Caco-2 (cell line): Measurements from ENCODE around the gene ERAS. TPM values are rescaled to one million over a fixed set of nuclear protein-coding genes. Genes with fewer than 3 reads are reported as not detected.

ENCODE experiments used
- BruUV-seq: library from RNA; stranded (reverse); fragments of 400-500 nt; replicated peaks from 2 replicates; lab custom pipeline; 2021; lab: Mats Ljungman, UMichigan
- CTCF ChIA-PET: fragments of 300-600 bp; sonication (Branson Sonifier 250); formaldehyde crosslinking; loops from one replicate; lab custom pipeline; 2022; ENCODE audit warnings: antibody characterized with exemption; lab: Charles Lee
- POLR2A ChIA-PET: fragments of 300-600 bp; sonication (Branson Sonifier 250); formaldehyde crosslinking; loops from one replicate; lab custom pipeline; 2022; ENCODE audit warnings: antibody characterized with exemption; lab: Charles Lee
- DNase-seq, 2 experiments: peaks; one replicate each; pipeline versions ENCODE4 v3.0.0 to v3.0.0-alpha.2; 2020 to 2022
- H3K27me3 ChIP-seq: replicated peaks from 2 replicates; pipeline ENCODE4 v1.6.0; 2011; ENCODE audit warnings: low read length; ENCODE audit not compliant: control insufficient read depth, insufficient read depth
- H3K36me3 ChIP-seq: 2 replicates; pipeline ENCODE4 v1.5.1; 2011; ENCODE audit warnings: low read length; ENCODE audit not compliant: control insufficient read depth, insufficient read depth
- H3K4me1 ChIP-seq: fragments of 250-450 bp; sonication (Bioruptor Pico); 2 replicates; pipeline ENCODE4 v1.5.1; 2020; ENCODE audit warnings: mild to moderate bottlenecking
- H3K4me3 ChIP-seq: 2 replicates; pipeline ENCODE4 v1.5.1; 2011; ENCODE audit warnings: low read depth, mild to moderate bottlenecking, control low read depth, low read length
- H3K9me3 ChIP-seq: fragments of 250-450 bp; sonication (Bioruptor Pico); 2 replicates; pipeline ENCODE4 v1.5.1; 2020; ENCODE audit warnings: mild to moderate bottlenecking, moderate library complexity
- H3K27ac Mint-ChIP-seq: one replicate; pipeline ENCODE4 v1.8.0; 2022; ENCODE audit warnings: mixed read lengths; ENCODE audit not compliant: unreplicated experiment
- H3K27me3 Mint-ChIP-seq: one replicate; pipeline ENCODE4 v1.8.0; 2022; ENCODE audit warnings: mixed read lengths; ENCODE audit not compliant: insufficient read depth, unreplicated experiment
- H3K36me3 Mint-ChIP-seq: one replicate; pipeline ENCODE4 v1.8.0; 2022; ENCODE audit warnings: mild to moderate bottlenecking, mixed read lengths; ENCODE audit not compliant: insufficient read depth, unreplicated experiment
- H3K4me1 Mint-ChIP-seq: one replicate; pipeline ENCODE4 v1.8.0; 2022; ENCODE audit warnings: low read depth, mixed read lengths; ENCODE audit not compliant: unreplicated experiment
- H3K4me3 Mint-ChIP-seq: one replicate; pipeline ENCODE4 v1.8.0; 2022; ENCODE audit warnings: mild to moderate bottlenecking, moderate library complexity, mixed read lengths; ENCODE audit not compliant: unreplicated experiment
- H3K9me3 Mint-ChIP-seq: one replicate; pipeline ENCODE4 v1.8.0; 2022; ENCODE audit warnings: mixed read lengths; ENCODE audit not compliant: unreplicated experiment
- CTCF ChIP-seq, 2 experiments: fragments of 200-600 bp in 1 of 2; IDR thresholded peaks; 1 replicate in 1 of 2; 2 replicates in 1 of 2; pipeline versions ENCODE4 v1.5.1 to v1.8.0; 2011 to 2022; ENCODE audit warnings: antibody characterized with exemption in 1 of 2, control low read depth in 1 of 2, inconsistent platforms in 1 of 2, low read depth in 1 of 2, low read length in 1 of 2, mild to moderate bottlenecking in 1 of 2, moderate library complexity in 1 of 2; ENCODE audit not compliant: insufficient read depth in 1 of 2, severe bottlenecking in 1 of 2, unreplicated experiment in 1 of 2
- intact Hi-C: fragments of 100-400 bp; cut with micrococcal nuclease; formaldehyde crosslinking; loops from one replicate; pipeline ENCODE4 v1.10.0; 2022; ENCODE audit not compliant: unreplicated experiment
- total RNA-seq: library from RNA; stranded (reverse); gene quantifications from 2 replicates; pipeline ENCODE4 v1.2.3, GENCODE V29; 2022

The ERAS gene
- total RNA-seq, 1 experiment from 2014 or later = not detected

- no peak overlapping the region for H3K4me3 Mint-ChIP-seq
- TF ChIP-seq CTCF (IDR thresholded peaks at IDR 0.05; ENCODE audit: insufficient read depth in 1 of 2, low read depth in 1 of 2, low read length in 1 of 2, severe bottlenecking in 1 of 2, unreplicated experiment in 1 of 2) = no peak
- H3K4me1 Mint-ChIP-seq = no peaks in the 10 kb centered on the region
- ChIA-PET CTCF (no interaction called here), POLR2A (no interaction called here)
- H3K9me3 ChIP-seq = no peaks in the 10 kb centered on the region
- H3K4me3 ChIP-seq = no peak overlapping the region
- BruUV-seq = no TSS peak
- no peaks in the 10 kb centered on the region for H3K36me3 Mint-ChIP-seq
- no peak overlapping the region for H3K27ac Mint-ChIP-seq
- H3K36me3 ChIP-seq = no peaks in the 10 kb centered on the region
- H3K27me3 Mint-ChIP-seq = peaks cover 8% of the 10 kb centered on the region
- H3K4me1 ChIP-seq = no peaks in the 10 kb centered on the region
- intact Hi-C loops = no loop called here
- H3K27me3 ChIP-seq = no peaks in the 10 kb centered on the region
- DNase-seq = no peak
- no peaks in the 10 kb centered on the region for H3K9me3 Mint-ChIP-seq
Measured at GRCh38 chrX:48781705-48782104, 44.6 kb upstream of the ERAS start.

GRCh38 chrX:48782216-48782615, 44.1 kb upstream of the ERAS start:
- Mint-ChIP-seq H3K27me3 (peaks cover 3% of the 10 kb centered on the region), H3K27ac (no peak overlapping the region), H3K36me3 (no peaks in the 10 kb centered on the region), H3K4me1 (no peaks in the 10 kb centered on the region), H3K9me3 (no peaks in the 10 kb centered on the region), H3K4me3 (no peak overlapping the region)
- Histone ChIP-seq H3K4me3 (no peak overlapping the region), H3K36me3 (no peaks in the 10 kb centered on the region), H3K27me3 (no peaks in the 10 kb centered on the region), H3K9me3 (no peaks in the 10 kb centered on the region), H3K4me1 (no peaks in the 10 kb centered on the region)
- DNase-seq = no peak
- ChIA-PET CTCF (no interaction called here), POLR2A (no interaction called here)
- intact Hi-C loops = no loop called here
- TF ChIP-seq CTCF (IDR thresholded peaks at IDR 0.05; ENCODE audit: insufficient read depth in 1 of 2, low read depth in 1 of 2, low read length in 1 of 2, severe bottlenecking in 1 of 2, unreplicated experiment in 1 of 2) = no peak
- BruUV-seq = no TSS peak

GRCh38 chrX:48782795-48783194, 43.5 kb upstream of the ERAS start:
- Histone ChIP-seq H3K4me3 (no peak overlapping the region), H3K9me3 (no peaks in the 10 kb centered on the region), H3K27me3 (no peaks in the 10 kb centered on the region), H3K4me1 (no peaks in the 10 kb centered on the region), H3K36me3 (no peaks in the 10 kb centered on the region)
- BruUV-seq = no TSS peak
- CTCF ChIA-PET = no interaction called here
- no peaks in the 10 kb centered on the region for H3K27me3 Mint-ChIP-seq
- no peak for DNase-seq
- H3K4me1 Mint-ChIP-seq = no peaks in the 10 kb centered on the region
- H3K9me3 Mint-ChIP-seq = no peaks in the 10 kb centered on the region
- no peaks in the 10 kb centered on the region for H3K36me3 Mint-ChIP-seq
- no peak overlapping the region for H3K27ac Mint-ChIP-seq
- TF ChIP-seq CTCF (IDR thresholded peaks at IDR 0.05; ENCODE audit: insufficient read depth in 1 of 2, low read depth in 1 of 2, low read length in 1 of 2, severe bottlenecking in 1 of 2, unreplicated experiment in 1 of 2) = no peak
- POLR2A ChIA-PET = no interaction called here
- H3K4me3 Mint-ChIP-seq = no peak overlapping the region
- intact Hi-C loops = no loop called here
